GM12891 (cell line): ENCODE measurements around the gene SPACA4.

Source experiments
- DNase-seq: peaks from one replicate; pipeline ENCODE4 v3.0.0; 2011; ENCODE audit warnings: low spot score; ENCODE audit not compliant: insufficient read length
- FAIRE-seq: peaks from 2 replicates; lab custom pipeline; 2011; peaks lifted over from hg19 to GRCh38; lab: Jason Lieb, UNC
- PAX5 ChIP-seq: IDR thresholded peaks from 2 replicates; pipeline ENCODE4 v1.6.1; 2011; ENCODE audit warnings: low read length, moderate library complexity, mild to moderate bottlenecking; ENCODE audit not compliant: insufficient read depth, severe bottlenecking
- POLR2A ChIP-seq: IDR thresholded peaks from 2 replicates; pipeline ENCODE4 v1.6.1; 2011; ENCODE audit warnings: low read depth, low read length, control low read depth
- POLR2AphosphoS5 ChIP-seq: IDR thresholded peaks from 2 replicates; pipeline ENCODE4 v1.6.1; 2011; ENCODE audit warnings: low read depth, low read length, control low read depth
- POU2F2 ChIP-seq: IDR thresholded peaks from 2 replicates; pipeline ENCODE4 v1.6.1; 2011; ENCODE audit warnings: low read depth, mild to moderate bottlenecking, control low read depth, low read length, moderate library complexity
- SPI1 ChIP-seq: IDR thresholded peaks from 2 replicates; pipeline ENCODE4 v1.6.1; 2011; ENCODE audit warnings: low read depth, low read length, control low read depth
- TAF1 ChIP-seq: IDR thresholded peaks from 2 replicates; pipeline ENCODE4 v1.6.1; 2011; ENCODE audit warnings: low read depth, low read length, control low read depth

Gene SPACA4

DNA sequence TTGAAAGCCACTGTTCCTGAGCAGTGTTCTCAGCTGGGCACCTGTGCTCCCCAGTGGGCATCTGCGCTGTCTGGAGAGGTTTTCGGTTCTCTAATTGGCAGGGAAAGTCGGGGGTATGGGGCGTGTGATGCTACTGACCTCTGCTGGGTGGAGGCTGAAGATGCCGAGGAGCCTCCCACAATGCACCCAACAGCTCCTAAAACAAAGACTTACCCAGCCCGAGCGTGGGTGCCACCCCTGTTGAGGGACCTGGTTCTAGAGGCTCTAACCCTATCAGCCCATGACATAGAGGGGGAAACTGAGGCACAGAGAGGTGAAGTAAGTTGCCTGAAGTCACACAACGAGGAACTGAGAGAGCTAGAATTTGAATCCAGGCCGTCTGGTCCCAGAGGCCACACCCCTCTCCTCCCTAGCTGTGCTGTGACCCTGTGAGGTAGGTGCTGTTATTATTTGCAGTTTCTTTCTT lies 2.3 kb downstream of the SPACA4 start:
- DNase-seq (peak; percentile 75), FAIRE-seq (peak; percentile 78)
- peak; percentile 41; the same call in 1 of the 2 replicates for TF ChIP-seq SPI1
- no peak for TF ChIP-seq POU2F2

DNA sequence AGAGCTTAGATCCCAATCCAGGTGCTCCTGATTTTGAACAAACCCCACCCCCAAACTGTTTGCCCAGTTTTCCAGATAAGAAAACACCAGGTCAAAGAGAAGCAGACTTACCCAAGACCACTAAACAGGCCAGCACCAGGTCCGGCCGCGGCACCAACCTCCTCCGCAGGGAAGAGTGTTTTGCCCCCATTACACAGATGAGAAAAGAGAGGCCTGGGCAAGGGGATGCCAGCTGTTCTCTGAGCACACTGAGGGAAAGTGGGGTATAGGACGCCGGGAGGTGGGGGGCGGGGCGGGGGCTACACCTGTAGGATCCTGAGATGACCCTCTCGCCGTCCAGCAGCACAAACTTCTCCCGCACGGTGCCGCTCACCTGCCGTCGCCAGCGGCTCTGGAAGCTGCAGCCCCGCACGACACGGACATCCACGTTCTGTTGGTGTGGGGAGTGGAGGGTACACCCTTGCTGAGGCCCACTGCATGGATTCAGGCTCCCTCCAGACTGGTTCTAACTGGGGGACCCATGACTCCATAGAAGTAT lies 3.1 kb downstream of the SPACA4 start:
- no peak for TF ChIP-seq PAX5
- no peak for TF ChIP-seq POLR2AphosphoS5
- TF ChIP-seq POU2F2: no peak
- no peak for TF ChIP-seq SPI1
- no peak for TF ChIP-seq POLR2A
- no peak for TF ChIP-seq TAF1
- FAIRE-seq: no peak

DNA sequence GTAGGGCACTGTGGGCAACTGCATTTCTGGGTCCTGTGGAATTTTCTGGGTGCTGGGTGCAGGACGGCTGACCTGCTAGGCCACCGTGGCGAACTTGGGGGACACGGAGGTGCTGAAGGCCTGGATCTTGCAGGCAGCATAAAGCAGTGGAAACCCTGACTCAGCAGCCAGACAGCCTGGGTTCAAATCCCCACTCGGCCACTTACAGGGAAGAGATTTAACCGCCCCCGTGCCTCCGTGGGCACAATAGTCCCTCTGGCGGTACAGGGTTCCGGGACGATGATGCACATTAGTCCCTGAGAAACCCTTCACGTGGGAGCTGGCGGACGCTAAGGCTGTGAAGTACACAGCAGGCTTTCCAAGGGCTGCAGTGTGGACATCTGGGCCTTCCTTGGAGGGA lies 5.3 kb downstream of the SPACA4 start:
- FAIRE-seq (no peak), DNase-seq (no peak)
- TF ChIP-seq POLR2AphosphoS5 (no peak), POLR2A (no peak), POU2F2 (no peak), TAF1 (no peak), SPI1 (no peak), PAX5 (no peak)

More for the DNA sequence above, 3.1 kb downstream of the SPACA4 start:
- DNase-seq: no peak

DNA sequence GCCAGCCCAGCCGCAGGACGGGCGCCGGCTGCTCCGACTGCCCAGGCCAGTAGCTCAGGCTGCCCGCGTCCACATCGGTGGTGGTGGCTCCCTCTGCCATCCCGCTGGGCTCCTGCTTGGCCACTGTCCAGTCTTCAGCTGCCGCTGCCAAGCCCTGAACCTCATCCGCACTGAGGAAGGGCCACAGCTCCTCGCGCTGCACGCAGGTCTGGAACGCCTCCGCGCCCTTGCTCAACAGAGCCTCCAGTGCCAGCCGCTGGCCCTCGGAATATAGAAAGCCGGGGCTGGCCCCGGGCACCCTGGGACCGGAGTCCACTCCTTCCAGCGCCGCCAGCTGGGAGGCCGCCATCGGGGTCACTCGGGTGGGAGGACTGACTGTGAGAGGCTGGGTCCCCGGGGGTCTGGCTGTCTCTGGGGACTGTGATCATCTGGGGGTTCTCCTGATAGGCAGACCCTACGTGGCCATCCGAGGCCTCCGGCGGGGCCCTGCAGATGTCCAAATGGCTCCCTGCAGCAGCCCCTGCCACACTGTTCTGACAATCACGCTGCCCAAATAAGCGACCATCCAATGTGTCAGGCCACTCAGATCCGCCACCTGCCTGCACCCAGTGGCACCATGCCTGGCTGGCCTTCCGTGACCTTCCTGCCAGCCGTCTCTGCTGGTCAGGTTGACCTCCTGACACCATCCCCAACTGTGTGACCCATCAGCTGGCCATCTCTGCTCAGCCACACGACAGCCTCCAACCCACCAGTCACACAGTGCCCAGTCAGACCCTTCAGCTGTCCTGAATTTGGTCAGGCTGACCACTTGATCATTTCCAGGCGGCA lies 6.7 kb downstream of the SPACA4 start:
- TF ChIP-seq POU2F2 (no peak), POLR2AphosphoS5 (no peak; the same call in 1 of the 2 replicates), TAF1 (no peak), POLR2A (no peak), PAX5 (no peak), SPI1 (no peak)
- FAIRE-seq (no peak), DNase-seq (no peak)

DNA sequence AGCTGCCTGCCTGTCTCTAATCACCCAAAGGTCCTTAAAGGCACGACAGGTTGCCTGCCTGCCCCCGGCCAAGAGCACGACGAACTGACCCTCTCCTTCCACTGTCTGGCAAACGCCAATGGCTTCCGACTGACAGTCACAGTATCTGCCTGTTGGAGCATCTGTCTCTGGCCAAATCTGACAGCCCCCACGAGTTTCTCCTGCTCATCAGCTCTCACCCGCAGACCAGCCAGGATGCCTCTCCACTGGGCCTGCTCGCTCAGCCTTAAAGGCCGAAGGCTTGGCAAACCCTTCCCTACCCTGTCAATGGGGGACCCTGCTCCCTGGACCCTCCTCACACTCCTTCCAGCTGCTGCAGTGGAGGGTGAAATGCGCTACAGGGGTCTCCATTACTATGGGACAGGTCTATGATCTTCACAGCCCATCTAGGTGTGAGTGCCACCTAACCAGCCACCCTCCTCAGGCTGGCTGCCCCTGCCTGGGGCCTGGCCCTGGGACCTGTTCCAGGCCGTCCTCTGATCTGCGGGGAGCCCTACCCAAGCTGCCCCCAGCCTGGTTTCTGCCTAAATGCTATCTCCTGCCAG lies 7.4 kb downstream of the SPACA4 start:
- no peak for DNase-seq
- no peak for FAIRE-seq
- TF ChIP-seq TAF1 (no peak), POLR2AphosphoS5 (peak; percentile 71), POU2F2 (peak; percentile 48; the same call in 1 of the 2 replicates), POLR2A (peak; percentile 73)

DNA sequence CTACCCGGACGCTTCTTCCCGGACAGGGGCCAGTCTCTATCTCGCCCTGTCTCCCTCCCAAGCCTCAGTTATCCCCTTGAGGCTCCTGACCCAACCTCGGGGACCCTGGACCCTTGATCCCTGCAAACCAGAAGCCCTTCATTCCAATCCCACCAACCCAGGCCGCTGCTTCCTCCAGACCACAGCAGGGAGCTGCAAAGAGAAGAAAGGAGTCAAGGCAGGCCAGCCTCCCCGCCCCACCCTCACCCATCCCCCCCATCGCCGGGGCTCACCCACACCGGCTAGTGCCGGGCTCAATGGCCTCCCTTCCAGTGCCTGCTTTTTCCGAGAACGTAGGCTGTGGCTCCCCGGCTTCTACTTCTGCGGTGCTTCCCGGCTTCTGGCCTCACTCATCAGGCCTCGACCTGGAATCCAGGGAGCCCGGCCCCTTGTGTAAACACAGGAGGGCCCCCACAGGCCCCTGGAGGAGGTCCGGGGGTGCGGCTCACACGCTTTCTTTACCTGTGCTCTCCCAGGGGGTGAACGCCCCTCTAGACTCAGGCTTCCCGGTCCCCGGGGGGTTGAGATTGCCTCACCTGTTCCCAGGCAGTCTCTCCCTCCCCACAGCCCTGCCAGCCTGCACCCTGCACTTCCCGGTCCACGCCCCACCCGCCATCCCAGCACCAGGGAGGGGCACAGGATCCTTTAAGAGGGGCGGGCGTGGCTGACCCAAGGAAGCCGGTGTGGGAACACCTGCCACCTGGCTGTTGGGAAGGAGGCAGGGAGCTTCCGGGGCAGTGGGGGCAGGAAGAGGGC lies 8.1 kb downstream of the SPACA4 start, which contains the start of gene FAM83E:
FAM83E (minus strand) TSS at position 641 of the 795 bp plus-strand sequence. CDS start 1,704 bp downstream, outside the sequence.
- FAIRE-seq (no peak), DNase-seq (no peak)
- TF ChIP-seq POLR2AphosphoS5 (peak; percentile 51; the same call in 1 of the 2 replicates), POLR2A (peak; percentile 3; the same call in 1 of the 2 replicates), PAX5 (no peak)

DNA sequence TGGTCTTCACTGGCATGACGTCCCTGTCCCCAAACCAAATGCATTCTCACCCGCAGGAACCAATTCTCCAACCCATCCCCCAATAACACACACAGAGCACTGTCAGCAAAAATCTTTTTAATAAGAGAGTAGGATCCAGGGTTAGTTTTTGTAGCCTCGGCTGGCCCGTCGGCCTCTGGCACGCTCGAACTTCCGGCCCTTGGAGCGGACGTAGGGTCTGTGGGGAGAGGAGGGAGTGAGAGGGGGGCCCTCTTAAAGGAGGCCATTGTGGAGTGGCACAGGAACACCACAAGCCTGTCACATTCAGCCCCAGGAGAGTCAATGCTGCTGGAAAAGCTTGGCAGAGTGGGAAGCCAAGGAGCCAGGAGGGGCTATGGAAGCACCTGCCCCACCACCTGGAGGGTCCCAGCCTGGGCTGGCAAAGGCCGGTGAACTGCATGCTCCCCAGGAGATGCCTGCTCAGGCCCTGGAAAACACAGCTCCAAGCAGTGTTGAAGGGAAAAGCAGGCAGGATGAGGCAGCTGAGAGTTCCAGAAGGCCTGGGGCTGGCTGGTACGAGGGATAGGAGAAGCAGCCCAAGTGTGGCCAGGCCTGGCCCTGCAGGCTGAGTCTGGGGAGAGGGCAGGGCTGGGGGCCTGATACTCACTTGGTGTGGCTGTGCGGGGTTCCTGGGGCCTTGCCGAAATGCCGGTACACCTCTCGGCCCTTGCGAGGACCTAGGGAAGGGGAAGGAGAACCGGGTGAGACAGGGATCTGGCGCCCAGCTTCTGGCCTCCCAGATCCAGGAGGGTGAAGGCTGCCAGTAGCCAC lies 8.9 kb downstream of the SPACA4 start:
- no peak for DNase-seq
- TF ChIP-seq POU2F2 (no peak), TAF1 (no peak), PAX5 (no peak), POLR2A (peak; percentile 28; the same call in 1 of the 2 replicates), SPI1 (no peak), POLR2AphosphoS5 (no peak)
- no peak for FAIRE-seq

DNA sequence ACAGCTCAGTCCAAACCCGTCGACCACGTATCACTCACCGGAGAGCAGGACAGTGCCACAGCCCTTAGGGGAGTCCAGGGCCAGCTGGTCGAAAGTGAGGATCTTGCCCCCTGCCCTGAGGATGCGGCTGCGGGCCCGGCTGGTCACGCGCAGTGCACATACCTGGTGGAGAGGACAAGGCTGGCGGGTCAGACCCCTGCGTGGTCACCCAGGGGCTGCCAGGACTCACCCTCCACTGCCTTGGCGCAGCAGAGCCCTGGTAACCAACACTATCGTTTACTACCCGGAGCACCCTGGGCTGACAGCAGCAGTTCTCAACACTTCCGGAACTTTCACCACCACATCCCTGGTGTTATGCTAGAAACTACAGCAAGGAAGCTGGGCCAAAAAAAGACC lies 9.5 kb downstream of the SPACA4 start:
- DNase-seq (no peak), FAIRE-seq (no peak)
- TF ChIP-seq POU2F2: no peak
- peak; percentile 16 for TF ChIP-seq POLR2AphosphoS5
